Ishikawa (cell line): ENCODE results near the gene FHIT.

Experiments used
- RAD21 ChIP-seq: IDR thresholded peaks from 2 replicates; pipeline ENCODE4 v1.6.1; 2012; ENCODE audit warnings: low read depth
- YY1 ChIP-seq: IDR thresholded peaks from 2 replicates; pipeline ENCODE4 v1.6.1; 2012; ENCODE audit warnings: low read depth

- TF ChIP-seq RAD21 (no peak), YY1 (no peak)
Observed at GRCh38 chr3:60268123-60268522, 983.1 kb downstream of the FHIT start.
